ENCODE results near the gene SUPT6H.

SUPT6H gene

GRCh38 chr17:28661635-28662526, at the start of gene SUPT6H, which contains the start of gene SDF2:
TSS of gene SUPT6H (plus strand) at chr17:28662205. CDS start at chr17:28673402, 11,197 bp downstream.
TSS of gene SDF2 (minus strand) at chr17:28661906. CDS start at chr17:28661876, 30 bp downstream.
- no peak for TF ChIP-seq CTCF (IDR thresholded peaks at IDR 0.05; ENCODE audit: extremely low read depth, insufficient read depth, missing control alignments)
- DNase-seq (ENCODE audit: low spot score), result peak; percentile 94
- in situ Hi-C loops (cut with MboI; ENCODE audit: low pct_unique_long_range_greater_than_20kb, low sequenced_read_pairs, unreplicated experiment), result no loop called here

- no peak for TF ChIP-seq CTCF (IDR thresholded peaks at IDR 0.05; ENCODE audit: extremely low read depth, insufficient read depth, missing control alignments)
- DNase-seq (ENCODE audit: low spot score), result no peak
- in situ Hi-C loops (cut with MboI; ENCODE audit: low pct_unique_long_range_greater_than_20kb, low sequenced_read_pairs, unreplicated experiment), result no loop called here
Measured at GRCh38 chr17:28612531-28612930, 49.5 kb upstream of the SUPT6H start.

- DNase-seq (ENCODE audit: low spot score), result peak; percentile 48
- in situ Hi-C loops (cut with MboI; ENCODE audit: low pct_unique_long_range_greater_than_20kb, low sequenced_read_pairs, unreplicated experiment), result no loop called here
- TF ChIP-seq CTCF (IDR thresholded peaks at IDR 0.05; ENCODE audit: extremely low read depth, insufficient read depth, missing control alignments), result peak; percentile 66
Measured at GRCh38 chr17:28612936-28613872, 48.8 kb upstream of the SUPT6H start.

- no peak for TF ChIP-seq CTCF (IDR thresholded peaks at IDR 0.05; ENCODE audit: extremely low read depth, insufficient read depth, missing control alignments)
- no peak for DNase-seq (ENCODE audit: low spot score)
- in situ Hi-C loops (cut with MboI; ENCODE audit: low pct_unique_long_range_greater_than_20kb, low sequenced_read_pairs, unreplicated experiment), result no loop called here
Measured at GRCh38 chr17:28613931-28614381, 48.0 kb upstream of the SUPT6H start, which contains the start of gene RSKR. TSS of gene RSKR (minus strand) at chr17:28614185. CDS start at chr17:28614161, 24 bp downstream.

- no peak for DNase-seq (ENCODE audit: low spot score)
- TF ChIP-seq CTCF (IDR thresholded peaks at IDR 0.05; ENCODE audit: extremely low read depth, insufficient read depth, missing control alignments), result no peak
- in situ Hi-C loops (cut with MboI; ENCODE audit: low pct_unique_long_range_greater_than_20kb, low sequenced_read_pairs, unreplicated experiment), result no loop called here
Measured at GRCh38 chr17:28615260-28615940, 46.6 kb upstream of the SUPT6H start.

GRCh38 chr17:28616281-28616680, 45.7 kb upstream of the SUPT6H start:
- no peak for DNase-seq (ENCODE audit: low spot score)
- TF ChIP-seq CTCF (IDR thresholded peaks at IDR 0.05; ENCODE audit: extremely low read depth, insufficient read depth, missing control alignments), result no peak
- in situ Hi-C loops (cut with MboI; ENCODE audit: low pct_unique_long_range_greater_than_20kb, low sequenced_read_pairs, unreplicated experiment), result no loop called here

All from GM13977 (cell line).